Lower lobe of right lung (tissue), 2 donors: ENCODE data around the gene PTPRG. TPM values are rescaled to one million over a fixed set of nuclear protein-coding genes. Genes with fewer than 3 reads are reported as not detected.

Source experiments
- ATAC-seq, 2 donors: fragments of 200-7000 bp; cut with Tn5 transposase; one replicate each; pipeline ENCODE4 v1.9.1; 2020 to 2022; ENCODE audit warnings: mild to moderate bottlenecking in 2 of 2, moderate library complexity in 2 of 2
- DNase-seq: peaks from one replicate; pipeline ENCODE4 v3.0.0-alpha.2; 2020
- H3K27ac ChIP-seq: fragments of 200-600 bp; one replicate; pipeline ENCODE4 v1.8.0; 2022
- H3K27me3 ChIP-seq: fragments of 200-600 bp; one replicate; pipeline ENCODE4 v1.8.0; 2022; ENCODE audit warnings: low read depth
- H3K36me3 ChIP-seq: fragments of 200-600 bp; one replicate; pipeline ENCODE4 v1.8.0; 2022; ENCODE audit warnings: mild to moderate bottlenecking
- H3K4me1 ChIP-seq: fragments of 200-600 bp; one replicate; pipeline ENCODE4 v1.8.0; 2022
- H3K4me3 ChIP-seq: fragments of 200-600 bp; one replicate; pipeline ENCODE4 v1.8.0; 2022; ENCODE audit warnings: mild to moderate bottlenecking
- H3K9me3 ChIP-seq: fragments of 200-600 bp; one replicate; pipeline ENCODE4 v1.8.0; 2022
- CTCF ChIP-seq: fragments of 200-600 bp; IDR thresholded peaks from one replicate; pipeline ENCODE4 v1.8.0; 2022; ENCODE audit warnings: antibody characterized with exemption, mild to moderate bottlenecking
- intact Hi-C: fragments of 100-400 bp; cut with DNase I; formaldehyde crosslinking; loops from one replicate; pipeline ENCODE4 v1.11.0; 2022
- total RNA-seq: library from RNA; stranded (reverse); fragmentation: NEBNext Ultra II Directional; extraction: Animal tissue kit (Norgen Biotek cat#: 25700); gene quantifications from one replicate; pipeline ENCODE4 v1.2.1, GENCODE V29; 2021
- donor health status: DM: no; HTN: yes; CAD: no; lungs with severe emphysema.

The PTPRG gene
- total RNA-seq, 1 donor from 2014 or later = 67.6 TPM

DNA sequence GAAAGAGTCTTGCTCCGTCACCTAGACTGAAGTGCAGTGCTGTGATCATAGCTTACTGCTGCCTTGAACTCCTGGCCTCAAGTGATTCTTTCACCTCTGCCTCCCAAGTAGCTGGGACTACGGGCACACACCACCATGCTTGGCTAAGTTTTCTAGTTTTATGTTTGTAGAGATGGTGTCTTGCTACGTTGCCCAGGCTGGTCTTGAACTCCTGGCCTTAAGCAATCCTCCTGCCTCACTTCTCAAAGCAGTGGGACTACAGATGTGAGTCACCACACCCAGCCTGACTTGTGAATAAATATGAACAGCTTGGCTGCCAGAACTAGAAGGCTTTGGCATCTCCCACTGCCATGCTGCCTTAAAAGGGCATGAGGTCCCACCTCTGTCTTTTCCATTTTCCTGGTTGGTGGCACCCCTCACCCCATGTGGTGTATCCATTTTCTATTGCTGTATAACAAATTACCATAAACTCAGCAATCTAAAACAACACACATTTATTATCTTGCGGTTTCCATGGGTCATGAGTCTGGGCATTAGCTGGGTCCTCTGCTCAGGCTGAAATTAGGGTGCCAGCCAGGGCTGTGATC is 44.3 kb downstream of the PTPRG start:
- H3K4me1 ChIP-seq = no peaks in the 10 kb centered on the region
- DNase-seq = no peak
- no peaks in the 10 kb centered on the region for H3K27me3 ChIP-seq
- H3K36me3 ChIP-seq = peaks cover 8% of the 10 kb centered on the region
- no peak overlapping the region for H3K27ac ChIP-seq
- ATAC-seq = no peak
- intact Hi-C loops = no loop called here
- TF ChIP-seq CTCF = no peak
- H3K4me3 ChIP-seq = no peak overlapping the region
- H3K9me3 ChIP-seq = no peaks in the 10 kb centered on the region

DNA sequence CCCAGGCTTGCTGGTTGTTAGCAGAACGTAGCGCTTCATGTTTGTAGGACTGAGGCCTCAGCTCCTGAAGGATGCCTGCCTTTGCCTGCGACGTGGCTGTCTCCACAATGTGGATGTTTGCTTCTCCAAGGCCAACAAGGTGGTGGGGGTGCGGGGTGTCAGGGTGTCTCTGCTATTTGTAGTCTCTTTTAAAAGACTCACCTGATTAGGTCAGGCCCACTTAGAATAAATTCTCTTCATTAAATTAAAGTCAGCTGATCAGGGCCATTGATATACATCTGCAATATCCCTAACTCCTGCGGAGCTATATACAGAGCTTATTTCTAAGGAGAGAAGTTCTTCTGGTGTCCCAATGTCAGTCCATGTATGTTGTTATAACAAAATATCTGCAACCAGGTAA is 44.8 kb downstream of the PTPRG start:
- Histone ChIP-seq H3K27me3 (no peaks in the 10 kb centered on the region), H3K36me3 (peaks cover 8% of the 10 kb centered on the region), H3K9me3 (no peaks in the 10 kb centered on the region), H3K4me1 (no peaks in the 10 kb centered on the region), H3K4me3 (no peak overlapping the region), H3K27ac (no peak overlapping the region)
- ATAC-seq (no peak), DNase-seq (no peak)
- TF ChIP-seq CTCF = no peak
- intact Hi-C loops = no loop called here

DNA sequence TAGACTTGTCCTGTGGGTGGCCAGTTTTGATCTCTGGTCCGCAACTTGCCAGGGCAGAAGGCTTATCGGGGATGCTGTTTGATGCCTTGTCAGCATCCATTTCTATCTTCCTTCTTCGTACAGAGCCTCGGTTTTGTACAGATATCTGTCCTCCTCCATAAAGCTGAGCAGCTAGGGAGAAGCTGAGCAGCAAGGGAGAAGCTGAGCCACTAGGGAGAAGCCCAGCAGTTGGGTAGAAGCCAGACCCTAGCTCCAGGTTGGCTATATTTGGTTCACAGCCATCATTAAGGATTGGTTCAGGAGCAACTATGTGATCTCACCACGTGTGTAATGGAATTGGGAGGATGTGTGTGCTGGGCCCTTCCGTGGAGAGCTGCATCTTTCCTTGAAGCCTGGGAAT is 46.7 kb downstream of the PTPRG start:
- TF ChIP-seq CTCF = no peak
- intact Hi-C loops = no loop called here
- Histone ChIP-seq H3K36me3 (peaks cover 8% of the 10 kb centered on the region), H3K9me3 (no peaks in the 10 kb centered on the region), H3K27me3 (no peaks in the 10 kb centered on the region), H3K27ac (no peak overlapping the region), H3K4me3 (no peak overlapping the region), H3K4me1 (peaks cover 7% of the 10 kb centered on the region)
- DNase-seq (no peak), ATAC-seq (no peak)

GRCh38 chr3:61608711-61609110 is 47.3 kb downstream of the PTPRG start:
- H3K27ac ChIP-seq = no peak overlapping the region

DNA sequence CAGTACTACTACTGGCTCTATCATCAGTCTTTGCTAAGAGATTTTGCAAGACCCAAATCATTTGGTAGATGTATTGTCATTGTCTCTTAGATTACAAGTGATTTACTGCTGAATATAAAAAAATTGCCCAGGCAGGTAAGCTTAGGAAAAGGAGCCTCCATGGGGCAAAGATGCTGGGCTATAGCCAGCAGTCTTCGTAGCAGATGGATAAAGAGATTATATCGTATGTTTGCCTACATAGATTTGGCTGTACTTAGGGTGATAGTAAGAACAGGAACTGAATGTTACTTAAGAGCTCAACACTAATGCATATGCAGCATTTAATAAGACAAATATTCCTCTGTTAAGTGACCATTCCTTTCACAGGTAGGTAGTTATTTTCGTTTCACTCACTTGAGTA is 48.9 kb downstream of the PTPRG start:
- H3K4me3 ChIP-seq = no peak overlapping the region
- DNase-seq = no peak
- H3K36me3 ChIP-seq = peaks cover 8% of the 10 kb centered on the region
- H3K27me3 ChIP-seq = no peaks in the 10 kb centered on the region
- intact Hi-C loops = no loop called here
- H3K27ac ChIP-seq = no peak overlapping the region
- TF ChIP-seq CTCF = no peak
- H3K9me3 ChIP-seq = no peaks in the 10 kb centered on the region
- H3K4me1 ChIP-seq = peaks cover 7% of the 10 kb centered on the region
- ATAC-seq = no peak

More at GRCh38 chr3:61608711-61609110, 47.3 kb downstream of the PTPRG start:
- DNase-seq (no peak), ATAC-seq (no peak)
- Histone ChIP-seq H3K4me1 (peaks cover 7% of the 10 kb centered on the region), H3K27me3 (no peaks in the 10 kb centered on the region), H3K36me3 (peaks cover 8% of the 10 kb centered on the region), H3K4me3 (no peak overlapping the region), H3K9me3 (no peaks in the 10 kb centered on the region)
- intact Hi-C loops = no loop called here
- TF ChIP-seq CTCF = no peak
